HG03354 (cell line): ENCODE data around the gene CASQ2.

Experiments used
- ATAC-seq: cut with Tn5 transposase; IDR thresholded peaks from one replicate; pipeline ENCODE4 v1.9.1; 2021; ENCODE audit warnings: mild to moderate bottlenecking; ENCODE audit not compliant: unreplicated experiment, poor library complexity, severe bottlenecking

Gene CASQ2

DNA sequence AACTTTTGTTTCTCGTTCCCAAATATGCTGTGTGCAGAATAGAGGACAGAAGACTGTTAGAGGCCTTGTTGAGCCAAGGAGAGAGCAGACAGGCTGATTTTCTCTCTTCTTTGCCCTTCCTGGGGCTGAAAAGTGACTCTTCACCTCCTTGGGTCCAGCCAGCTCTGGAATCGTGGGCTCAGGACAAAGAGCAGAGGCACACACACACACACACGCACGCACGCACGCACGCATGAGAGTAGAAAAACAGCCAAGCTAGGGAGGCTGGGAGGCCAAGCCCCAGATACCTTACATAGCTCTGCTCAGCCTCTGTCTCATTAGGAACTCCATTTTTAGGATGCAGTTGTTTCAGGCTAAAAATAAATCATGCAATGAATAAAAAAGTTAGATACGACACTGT, at the start of gene CASQ2:
Gene CASQ2, minus strand, starts transcription at position 166 of the 400 bp plus-strand sequence. CDS start 173 bp downstream, outside the sequence.
- no peak for ATAC-seq

DNA sequence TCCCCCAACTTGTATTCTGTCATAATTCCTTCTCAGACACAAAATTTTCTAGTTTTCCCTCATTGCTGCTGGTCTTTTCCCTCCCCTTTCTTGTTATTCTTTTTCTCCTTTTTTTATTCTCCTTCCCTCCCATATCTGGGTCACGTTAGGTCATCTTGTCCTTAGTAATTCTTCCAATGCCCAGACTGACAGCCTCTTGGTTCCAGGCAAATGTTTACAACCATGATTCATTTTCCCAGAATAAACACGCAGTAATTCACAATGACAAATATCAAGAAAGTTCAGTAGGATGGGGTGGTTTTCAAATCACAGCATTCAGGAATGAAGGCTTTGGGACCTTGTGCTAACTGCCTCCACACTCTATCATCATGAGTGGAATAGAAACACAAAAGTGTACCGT, 47.2 kb upstream of the CASQ2 start:
- no peak for ATAC-seq

DNA sequence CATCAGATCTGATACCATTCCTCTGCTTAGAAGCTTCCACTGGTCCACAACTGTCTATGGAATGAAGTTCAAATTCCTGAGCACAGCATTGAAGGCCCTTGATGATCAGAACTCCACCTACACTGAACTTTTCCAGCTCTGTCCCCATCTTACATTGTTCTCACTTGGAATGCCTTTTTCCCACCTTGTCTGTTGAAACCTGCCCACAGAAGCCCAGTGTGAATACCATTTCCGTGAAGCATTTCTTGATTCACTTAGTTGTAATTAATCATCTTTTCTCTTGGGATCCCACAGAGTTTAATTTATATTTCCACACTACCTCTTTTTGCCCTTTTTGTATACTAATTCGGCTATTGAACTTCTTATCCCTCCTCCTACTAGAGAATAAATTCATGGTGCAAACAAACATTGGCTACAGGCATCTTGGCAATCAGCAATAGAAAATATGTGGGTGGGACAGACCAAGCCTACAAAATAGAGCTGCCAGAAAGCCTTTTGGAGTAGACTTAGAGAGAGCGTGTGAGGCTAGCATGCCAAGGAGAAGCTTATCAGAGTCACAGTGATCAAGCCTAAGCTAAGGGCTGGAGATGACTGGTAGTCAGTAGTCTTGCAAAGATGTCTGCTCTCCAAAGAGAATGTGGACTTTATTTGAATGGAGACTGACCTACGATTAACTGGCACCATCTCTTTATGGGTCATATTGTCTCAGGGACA, 46.3 kb upstream of the CASQ2 start:
- no peak for ATAC-seq

DNA sequence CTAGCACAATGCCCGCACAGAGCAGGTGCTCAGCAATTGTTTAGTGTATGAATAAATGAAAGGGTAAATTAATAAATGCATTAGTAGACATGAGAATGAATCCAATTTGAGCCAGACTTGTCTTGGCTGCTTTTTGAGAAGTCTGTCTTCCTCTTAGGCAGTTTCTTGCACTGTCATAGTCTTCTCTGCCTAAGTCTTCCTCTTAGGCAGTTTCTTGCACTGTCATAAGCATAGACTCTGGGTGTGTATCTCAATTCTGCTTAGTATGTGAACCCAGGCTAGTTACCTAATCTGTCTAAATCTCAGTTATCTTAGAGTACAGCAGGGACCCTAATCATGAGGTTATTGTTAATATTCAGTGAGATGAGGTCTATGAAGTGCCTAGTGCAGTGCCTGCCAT, 45.2 kb upstream of the CASQ2 start:
- ATAC-seq, result no peak

DNA sequence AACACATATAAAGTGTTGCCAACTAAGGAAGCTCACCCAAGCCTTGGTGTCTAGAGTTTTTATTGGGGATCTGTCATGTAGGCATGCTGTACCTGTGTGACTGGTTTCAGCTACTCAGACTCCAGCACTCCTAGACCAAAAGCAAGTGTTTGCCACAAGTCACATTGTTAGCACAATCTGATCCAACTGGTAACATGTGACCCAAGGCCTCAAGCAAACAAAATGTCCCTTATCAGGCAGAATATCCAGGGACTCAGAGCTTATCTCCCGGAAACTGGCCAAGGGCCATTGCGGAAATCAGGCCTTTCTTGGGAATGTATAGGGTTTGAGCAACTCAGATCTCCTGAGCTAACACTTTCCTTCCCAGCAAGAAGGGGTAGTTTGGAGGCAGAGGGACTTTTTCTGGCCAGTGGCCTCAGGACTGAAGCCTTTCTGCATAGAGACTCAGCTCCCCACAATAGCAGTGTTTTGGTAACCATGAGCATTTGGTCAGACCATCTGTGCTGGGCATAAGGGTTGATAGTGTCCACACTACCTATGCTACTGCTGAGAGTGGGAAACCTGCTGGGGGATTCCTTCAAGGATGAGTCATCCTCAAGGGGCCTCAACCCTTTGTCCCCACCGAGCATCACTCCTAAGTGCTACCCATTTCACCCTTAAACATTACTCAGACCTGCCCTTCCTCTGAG, 42.8 kb upstream of the CASQ2 start:
- ATAC-seq, result no peak

DNA sequence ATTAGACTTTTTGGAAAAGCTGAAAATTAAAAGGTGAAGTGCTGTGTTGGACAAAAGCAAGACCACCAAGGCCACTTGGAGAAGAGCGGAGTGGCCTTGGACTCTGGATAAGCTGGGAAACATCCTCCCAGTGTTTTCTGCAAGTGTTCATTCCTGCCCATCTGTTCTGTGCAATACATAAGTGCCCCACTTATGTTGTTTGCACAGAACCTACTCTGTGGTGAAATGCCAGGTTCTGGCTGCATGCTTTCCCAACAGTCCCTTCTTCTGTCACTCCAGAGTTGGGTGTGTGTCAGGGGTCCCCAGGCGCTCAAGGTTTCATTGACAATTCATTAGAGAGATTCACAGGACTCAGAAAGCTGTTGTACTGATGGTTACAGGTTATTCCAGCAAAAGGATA, 42.1 kb upstream of the CASQ2 start:
- ATAC-seq, result no peak

DNA sequence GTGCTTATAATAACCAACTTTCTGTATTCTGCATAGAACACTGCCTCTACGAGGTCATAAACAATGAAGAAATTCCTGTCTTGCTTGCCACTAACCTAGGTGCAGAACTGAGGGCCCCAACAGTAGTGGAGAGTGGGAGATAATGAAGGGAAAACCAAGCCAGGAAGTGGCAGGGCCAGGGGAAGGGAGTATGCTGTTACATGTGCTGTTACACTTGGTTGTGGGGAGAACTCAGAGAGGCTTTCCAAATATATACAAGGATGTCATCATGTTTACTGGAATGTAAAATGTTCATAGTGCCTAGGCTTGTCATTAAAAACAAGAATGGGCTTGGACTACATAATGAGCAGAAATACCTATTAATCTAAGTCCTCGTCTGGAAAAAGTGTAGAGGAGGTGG, 41.3 kb upstream of the CASQ2 start:
- no peak for ATAC-seq

DNA sequence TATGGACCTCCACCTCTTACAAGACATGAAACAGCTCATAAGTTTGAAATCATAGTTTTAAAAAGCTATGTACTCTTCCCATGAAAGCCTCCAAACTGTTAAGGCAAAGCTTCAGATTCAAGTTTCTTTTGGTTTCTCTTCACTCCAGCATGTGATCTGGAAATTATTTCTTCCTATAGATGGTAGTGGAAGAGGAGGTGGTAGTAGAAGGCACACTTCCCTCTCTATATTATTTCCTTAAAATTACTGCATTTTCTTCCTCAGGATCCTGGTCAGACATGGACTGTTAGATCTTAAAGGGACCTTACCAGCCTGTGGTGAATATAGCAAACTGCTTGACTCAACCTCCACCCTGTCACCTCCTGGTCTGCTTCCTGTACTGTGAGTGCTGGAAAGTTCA, 40.6 kb upstream of the CASQ2 start:
- ATAC-seq, result no peak

DNA sequence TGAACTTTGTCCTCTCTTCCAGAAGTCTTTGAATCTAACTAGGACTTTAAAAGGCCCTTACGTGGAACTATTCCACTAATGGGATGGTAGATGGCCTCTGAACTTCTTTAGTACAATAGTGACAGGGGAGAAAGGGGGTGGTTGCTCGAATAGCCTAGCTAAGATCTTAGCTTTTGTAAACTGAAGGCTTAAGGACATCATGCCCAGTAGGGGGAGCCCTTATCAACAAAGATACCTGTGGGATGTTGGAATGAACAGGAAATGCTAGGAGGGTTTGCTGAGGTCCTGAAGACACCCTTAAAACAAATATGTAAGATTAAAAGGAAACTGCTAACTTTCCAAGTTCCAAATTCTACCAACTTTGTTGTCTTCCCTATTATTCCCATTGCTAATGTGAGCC, 39.2 kb upstream of the CASQ2 start:
- peak; percentile 64 for ATAC-seq

DNA sequence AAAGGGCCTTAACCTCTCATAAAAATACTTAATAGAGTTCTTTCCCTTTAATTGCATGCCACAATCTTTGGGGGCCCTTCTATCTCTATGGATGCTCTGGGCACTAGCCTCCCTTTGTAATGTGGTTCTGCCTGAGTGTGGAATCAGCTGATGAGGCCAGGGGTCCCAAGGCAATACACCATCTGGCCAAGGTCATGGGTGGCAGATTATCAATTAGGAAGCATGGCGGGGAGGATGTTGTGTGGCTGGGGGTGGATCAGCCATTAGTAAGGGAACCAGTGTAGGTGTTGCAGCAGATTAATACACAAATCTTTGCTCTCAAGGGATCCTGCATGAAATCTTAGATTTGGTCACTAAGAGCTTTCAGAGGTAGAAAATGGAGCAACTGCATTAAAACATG, 37.1 kb upstream of the CASQ2 start:
- no peak for ATAC-seq

DNA sequence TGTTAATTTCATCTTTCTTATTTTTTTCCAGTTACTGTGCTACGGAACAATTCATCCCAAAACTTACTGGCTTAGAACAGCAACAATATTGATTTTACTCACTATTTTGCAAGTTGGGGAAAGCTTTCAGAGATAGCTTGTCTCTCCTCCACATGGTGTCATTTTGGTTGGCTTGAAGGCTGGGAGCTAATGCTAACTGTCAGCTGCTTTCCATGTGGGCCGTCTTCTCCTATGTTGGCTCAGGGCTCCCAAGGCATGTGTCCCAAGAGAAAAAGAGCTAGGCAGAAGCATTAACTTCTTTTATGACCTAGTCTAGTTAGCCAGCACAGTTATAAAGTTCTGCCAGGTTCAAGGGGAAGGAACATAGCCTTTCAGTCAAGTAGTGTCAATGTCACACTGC, 33.9 kb upstream of the CASQ2 start:
- no peak for ATAC-seq

DNA sequence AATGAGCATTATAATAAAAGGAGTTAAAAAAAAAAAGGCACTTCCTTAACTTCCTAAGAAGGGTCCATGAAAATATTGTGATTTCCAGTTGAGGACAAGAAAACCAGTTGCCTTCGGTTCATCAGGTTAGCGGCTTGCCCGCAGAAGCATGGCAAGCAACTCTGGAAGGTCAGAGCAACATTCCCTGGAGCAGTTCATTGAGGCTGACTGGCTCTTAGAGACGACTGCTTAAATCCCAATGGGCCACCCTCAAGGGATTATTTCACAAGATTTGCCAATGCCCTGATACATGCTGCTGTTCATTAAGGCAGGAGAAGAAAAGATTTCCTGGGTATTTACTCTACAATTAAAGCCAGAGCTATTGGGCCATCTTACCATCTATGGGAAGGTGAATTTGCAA, 29.0 kb upstream of the CASQ2 start:
- no peak for ATAC-seq

DNA sequence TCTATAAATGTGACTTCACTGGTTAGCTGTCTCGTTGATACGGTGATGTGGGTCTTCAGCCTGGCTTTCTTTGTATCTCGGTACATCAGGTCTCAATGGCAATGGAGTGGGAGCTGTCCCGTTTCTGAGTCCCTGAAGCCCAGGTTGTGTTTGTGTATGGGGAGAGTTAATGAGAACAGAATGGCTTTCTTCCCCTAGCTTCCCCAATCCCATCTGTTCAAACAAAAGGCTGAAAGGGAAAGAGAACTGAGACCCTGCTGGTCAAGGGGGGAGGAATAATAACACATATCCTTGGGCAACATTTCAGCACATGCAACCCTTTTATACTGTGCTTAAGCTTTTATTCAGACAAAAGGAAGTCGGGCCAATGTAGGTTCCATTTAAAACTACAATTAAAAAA, 28.4 kb upstream of the CASQ2 start:
- no peak for ATAC-seq

DNA sequence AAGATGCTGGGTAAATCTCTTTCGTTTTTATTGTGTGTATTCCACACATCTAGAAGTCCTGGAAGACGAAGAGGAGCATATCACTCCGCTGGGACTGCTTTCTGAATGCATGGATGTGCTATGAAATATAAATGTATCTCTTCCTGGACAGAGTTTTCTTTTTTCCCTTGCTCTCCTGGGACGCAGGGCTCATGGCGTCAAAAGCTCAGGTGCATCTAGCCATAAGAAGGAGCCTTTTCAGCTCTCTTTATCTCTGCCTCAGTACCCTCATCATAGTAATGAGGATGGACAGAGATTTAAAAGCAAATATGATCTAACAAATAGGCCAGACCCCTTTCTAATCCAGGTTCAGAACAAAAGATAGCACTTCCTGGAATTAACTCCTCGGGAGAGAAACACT, 27.5 kb upstream of the CASQ2 start:
- no peak for ATAC-seq

DNA sequence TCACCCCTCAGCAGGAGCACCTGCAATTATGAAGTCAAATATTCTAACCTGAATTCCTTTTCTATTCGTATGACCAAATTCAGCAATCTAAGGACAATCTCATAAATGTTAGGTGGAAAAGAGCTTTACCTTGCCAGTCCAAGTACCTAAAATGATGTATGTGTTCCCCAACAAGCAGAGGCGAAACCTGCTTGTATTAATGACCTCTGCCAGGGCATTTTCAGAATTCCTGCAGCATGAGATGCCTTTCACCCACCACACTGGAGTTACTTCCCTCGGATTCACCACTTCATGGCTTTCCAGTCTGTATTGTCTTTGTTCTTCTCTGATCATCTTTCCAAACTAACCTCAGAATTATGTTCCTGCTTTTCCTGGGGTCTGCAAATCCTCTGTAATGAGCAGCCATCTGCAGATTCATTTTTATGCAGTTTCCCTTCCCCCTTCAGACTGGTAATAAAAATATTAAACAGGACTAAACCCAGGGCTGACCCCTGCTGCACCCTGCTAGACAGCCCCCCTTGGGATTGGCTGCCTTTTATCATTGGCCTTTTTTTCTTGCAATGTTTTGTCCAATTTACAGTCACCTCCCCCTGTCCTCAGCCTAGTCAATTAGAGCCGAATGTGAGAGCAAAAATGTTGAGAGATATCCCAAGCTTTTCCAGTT, 26.6 kb upstream of the CASQ2 start:
- ATAC-seq, result no peak

DNA sequence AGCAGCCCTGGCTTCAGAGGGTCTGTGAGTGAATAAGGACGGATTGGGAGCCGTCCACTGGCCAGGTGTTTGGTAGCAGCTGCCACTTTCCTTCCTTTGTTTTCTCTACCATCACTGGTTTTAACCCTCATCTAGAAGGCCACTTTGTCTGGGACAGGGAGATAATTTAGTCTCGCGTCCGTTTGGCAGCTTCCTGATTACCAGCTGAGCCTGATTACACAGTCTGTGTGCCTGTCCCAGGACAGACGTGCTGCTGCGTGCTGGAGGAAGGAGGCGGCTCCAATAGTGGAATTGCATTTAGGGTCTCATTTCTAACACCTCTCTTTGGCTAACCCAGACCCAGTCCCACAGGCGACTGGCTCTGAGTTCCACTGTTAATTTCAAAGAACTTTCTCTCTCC, 24.6 kb upstream of the CASQ2 start:
- no peak for ATAC-seq

DNA sequence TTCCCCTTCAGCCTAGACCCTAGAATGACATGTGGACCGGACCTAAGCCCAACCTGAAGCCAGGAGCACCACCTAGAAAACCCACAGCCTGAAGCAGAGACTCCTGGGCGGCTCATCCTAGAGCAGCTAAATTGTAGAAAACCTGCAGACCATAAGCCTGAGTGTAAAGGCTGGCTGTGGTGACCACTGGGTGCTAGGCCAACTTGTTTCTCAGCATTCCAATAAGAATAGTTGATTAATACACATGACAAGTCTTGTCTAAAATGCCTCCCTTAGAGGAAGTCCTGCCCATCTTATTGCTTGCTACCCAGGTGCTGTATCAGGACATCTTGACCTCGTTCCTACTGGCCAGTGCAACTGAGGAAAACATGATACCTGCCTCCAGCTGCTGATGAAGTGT, 23.3 kb upstream of the CASQ2 start:
- no peak for ATAC-seq

DNA sequence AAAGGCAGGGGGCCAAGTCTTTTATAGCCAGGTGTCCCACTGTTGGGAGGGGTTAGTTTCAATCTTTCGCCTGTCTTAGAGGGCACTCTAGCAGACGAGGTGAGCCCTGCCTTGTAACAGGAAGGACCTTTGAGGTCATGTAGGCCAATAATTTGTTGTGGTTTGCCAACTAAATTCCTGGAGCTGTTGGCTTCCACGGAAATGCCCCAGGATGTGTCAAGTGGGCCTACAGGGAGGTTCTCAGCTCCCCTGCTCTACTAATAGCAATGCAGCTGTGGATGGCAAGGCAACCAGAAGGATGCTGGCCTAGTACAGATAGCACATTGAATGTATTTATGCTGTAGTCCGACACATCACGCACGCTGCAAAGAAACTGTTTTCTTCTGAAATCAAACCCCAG, 22.3 kb upstream of the CASQ2 start:
- ATAC-seq, result no peak

DNA sequence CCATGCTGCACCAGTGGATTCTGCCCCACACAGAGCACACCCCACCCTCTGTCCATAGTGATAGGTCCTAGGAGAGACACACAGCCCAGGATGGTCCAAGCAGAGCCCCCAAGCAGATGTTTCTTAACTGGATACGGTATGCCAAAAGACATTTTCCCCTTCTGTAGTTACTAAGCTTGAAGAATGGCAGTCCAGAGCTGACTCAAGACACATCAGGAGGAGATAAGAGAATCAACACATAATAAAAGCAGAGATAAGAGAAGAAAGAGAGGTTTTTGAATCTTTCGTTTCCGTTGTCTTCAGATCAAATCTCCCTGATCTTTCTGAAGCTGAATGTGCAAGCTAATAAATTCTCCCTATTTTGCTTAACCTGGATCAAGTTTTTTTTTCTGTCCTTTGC, 21.8 kb upstream of the CASQ2 start:
- ATAC-seq, result no peak

DNA sequence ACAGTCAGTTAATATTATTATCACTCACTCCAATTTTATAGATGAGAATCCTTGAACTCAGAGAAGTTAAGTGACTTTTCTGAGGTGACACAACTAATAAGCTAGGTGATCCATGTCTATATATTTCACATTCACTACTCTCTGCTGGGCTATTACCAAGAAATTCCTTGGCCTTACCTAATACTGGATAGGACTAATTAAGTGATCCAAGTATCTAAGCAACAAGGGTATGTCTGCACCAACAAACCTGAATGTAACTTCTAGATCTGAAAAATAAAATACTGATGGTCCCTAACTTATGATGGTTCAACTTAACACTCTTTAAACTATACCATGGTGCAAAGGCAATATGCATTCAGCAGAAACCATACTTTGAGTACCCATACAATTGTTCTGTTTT, 14.8 kb upstream of the CASQ2 start:
- ATAC-seq, result no peak

DNA sequence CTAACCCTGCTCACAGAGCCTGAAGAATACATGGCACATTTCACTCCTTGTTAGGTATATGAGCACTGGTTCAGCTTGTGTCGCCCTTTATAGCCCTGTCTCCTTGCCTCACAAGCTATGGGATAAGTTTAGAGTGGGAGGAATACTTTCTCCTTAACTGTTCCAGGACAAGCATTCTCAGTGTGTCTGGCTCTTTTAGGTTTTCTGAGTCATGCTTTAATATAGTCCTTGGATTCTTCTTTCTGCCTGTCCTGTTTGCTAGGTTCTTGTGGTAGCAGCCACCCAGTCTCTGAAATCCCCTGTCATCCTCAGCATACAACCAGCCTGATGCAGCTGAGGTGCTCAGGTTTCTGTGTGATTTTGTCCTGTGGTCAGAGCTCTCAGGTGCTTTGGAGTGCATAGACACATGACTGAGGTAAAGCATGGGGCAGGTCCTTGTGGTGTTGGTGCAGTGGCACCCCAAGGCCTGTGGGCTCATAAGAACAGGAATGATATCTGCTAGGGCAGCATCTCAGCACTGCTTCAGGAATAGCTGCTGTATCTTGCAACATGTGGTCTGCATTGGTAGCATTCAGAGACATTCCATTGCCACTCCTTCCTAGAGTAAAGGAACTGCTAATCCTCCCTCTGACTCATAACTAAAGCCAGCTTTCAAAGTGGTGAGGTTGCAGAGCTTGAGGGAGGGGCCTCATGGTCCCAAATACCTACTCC, 14.2 kb upstream of the CASQ2 start:
- no peak for ATAC-seq
